ENCODE data around the gene MDGA2. TPM values are rescaled to one million over a fixed set of nuclear protein-coding genes. Genes with fewer than 3 reads are reported as not detected.

The MDGA2 gene
- total and polyA plus RNA-seq, 2 donors (not counting 1 experiment from before 2014, with no cell fraction given): not detected

GRCh38 chr14:47365233-47365632 is 310.2 kb downstream of the MDGA2 start:
- H3K79me2 ChIP-seq (ENCODE audit: control insufficient read depth, insufficient read depth, low read length): no peaks in the 10 kb centered on the region
- no peaks in the 10 kb centered on the region for H3K4me1 ChIP-seq (ENCODE audit: control insufficient read depth, extremely low read depth, insufficient read depth, low read length)
- no peak for DNase-seq (ENCODE audit: low read depth in 2 of 2)
- H3K9ac ChIP-seq (ENCODE audit: insufficient read depth, low read length): no peak overlapping the region
- no peak overlapping the region for H2AFZ ChIP-seq (ENCODE audit: low read length)
- TF ChIP-seq CTCF (conservative IDR thresholded peaks at IDR 0.05 in 1 of 2, IDR thresholded peaks at IDR 0.05 in 1 of 2; ENCODE audit: low read depth in 1 of 2, low read length in 2 of 2) (no peak), EZH2 (IDR thresholded peaks at IDR 0.05; ENCODE audit: low read length, missing control alignments) (no peak)
- no peak overlapping the region for H3K4me2 ChIP-seq (ENCODE audit: extremely low read depth, insufficient read depth, low read length)
- H3K27me3 ChIP-seq (ENCODE audit: control insufficient read depth, insufficient read depth, low read length): no peaks in the 10 kb centered on the region
- no peaks in the 10 kb centered on the region for H4K20me1 ChIP-seq (ENCODE audit: control insufficient read depth, extremely low read depth, insufficient read depth, low read length)
- no peak overlapping the region for H3K27ac ChIP-seq (ENCODE audit: insufficient read depth, low read length)
- H3K4me3 ChIP-seq (replicated peaks in 1 of 4; ENCODE audit: control extremely low read depth in 1 of 4, insufficient read depth in 1 of 4, low read depth in 3 of 4, low read length in 4 of 4): no peak overlapping the region
- no peaks in the 10 kb centered on the region for H3K9me3 ChIP-seq (ENCODE audit: control insufficient read depth, insufficient read depth, low read depth, low read length)
- H3K36me3 ChIP-seq (ENCODE audit: control insufficient read depth, insufficient read depth, low read length): no peaks in the 10 kb centered on the region

- Histone ChIP-seq H3K4me3 (replicated peaks in 1 of 4; ENCODE audit: control extremely low read depth in 1 of 4, insufficient read depth in 1 of 4, low read depth in 3 of 4, low read length in 4 of 4) (no peak overlapping the region), H3K79me2 (ENCODE audit: control insufficient read depth, insufficient read depth, low read length) (no peaks in the 10 kb centered on the region), H3K27ac (ENCODE audit: insufficient read depth, low read length) (no peak overlapping the region), H4K20me1 (ENCODE audit: control insufficient read depth, extremely low read depth, insufficient read depth, low read length) (no peaks in the 10 kb centered on the region), H3K36me3 (ENCODE audit: control insufficient read depth, insufficient read depth, low read length) (no peaks in the 10 kb centered on the region), H3K4me2 (ENCODE audit: extremely low read depth, insufficient read depth, low read length) (no peak overlapping the region), H3K9ac (ENCODE audit: insufficient read depth, low read length) (no peak overlapping the region), H3K4me1 (ENCODE audit: control insufficient read depth, extremely low read depth, insufficient read depth, low read length) (no peaks in the 10 kb centered on the region), H3K27me3 (ENCODE audit: control insufficient read depth, insufficient read depth, low read length) (no peaks in the 10 kb centered on the region), H2AFZ (ENCODE audit: low read length) (no peak overlapping the region), H3K9me3 (ENCODE audit: control insufficient read depth, insufficient read depth, low read depth, low read length) (no peaks in the 10 kb centered on the region)
- TF ChIP-seq EZH2 (IDR thresholded peaks at IDR 0.05; ENCODE audit: low read length, missing control alignments) (no peak), CTCF (conservative IDR thresholded peaks at IDR 0.05 in 1 of 2, IDR thresholded peaks at IDR 0.05 in 1 of 2; ENCODE audit: low read depth in 1 of 2, low read length in 2 of 2) (no peak)
- no peak for DNase-seq (ENCODE audit: low read depth in 2 of 2)
These were observed 322.2 kb downstream of the MDGA2 start for GRCh38 chr14:47353186-47353585.

GRCh38 chr14:47346849-47347248 is 328.6 kb downstream of the MDGA2 start:
- H3K79me2 ChIP-seq (ENCODE audit: control insufficient read depth, insufficient read depth, low read length): no peaks in the 10 kb centered on the region
- no peaks in the 10 kb centered on the region for H3K27me3 ChIP-seq (ENCODE audit: control insufficient read depth, insufficient read depth, low read length)
- H3K4me3 ChIP-seq (replicated peaks in 1 of 4; ENCODE audit: control extremely low read depth in 1 of 4, insufficient read depth in 1 of 4, low read depth in 3 of 4, low read length in 4 of 4): no peak overlapping the region
- no peaks in the 10 kb centered on the region for H3K36me3 ChIP-seq (ENCODE audit: control insufficient read depth, insufficient read depth, low read length)
- no peak overlapping the region for H3K4me2 ChIP-seq (ENCODE audit: extremely low read depth, insufficient read depth, low read length)
- H3K4me1 ChIP-seq (ENCODE audit: control insufficient read depth, extremely low read depth, insufficient read depth, low read length): no peaks in the 10 kb centered on the region
- H4K20me1 ChIP-seq (ENCODE audit: control insufficient read depth, extremely low read depth, insufficient read depth, low read length): no peaks in the 10 kb centered on the region
- no peak overlapping the region for H3K9ac ChIP-seq (ENCODE audit: insufficient read depth, low read length)
- TF ChIP-seq EZH2 (IDR thresholded peaks at IDR 0.05; ENCODE audit: low read length, missing control alignments): no peak
- H2AFZ ChIP-seq (ENCODE audit: low read length): no peak overlapping the region
- DNase-seq (ENCODE audit: low read depth in 2 of 2): no peak
- no peak overlapping the region for H3K27ac ChIP-seq (ENCODE audit: insufficient read depth, low read length)
- no peaks in the 10 kb centered on the region for H3K9me3 ChIP-seq (ENCODE audit: control insufficient read depth, insufficient read depth, low read depth, low read length)
